ENCODE measurements around the gene RNFT2.

RNFT2 gene

GRCh38 chr12:116879509-116880212 lies 141.5 kb downstream of the RNFT2 start:
- no peak for DNase-seq (ENCODE audit: low read depth)

- DNase-seq (ENCODE audit: low read depth): no peak
These were observed 142.2 kb downstream of the RNFT2 start for GRCh38 chr12:116880213-116880816.

GRCh38 chr12:116880817-116881324 lies 142.8 kb downstream of the RNFT2 start:
- no peak for DNase-seq (ENCODE audit: low read depth)

- no peak for DNase-seq (ENCODE audit: low read depth)
These were observed 143.3 kb downstream of the RNFT2 start, which contains the start of gene HRK for GRCh38 chr12:116881325-116881876. Gene HRK (minus strand): TSS chr12:116881441. CDS start chr12:116881307, 134 bp downstream.

GRCh38 chr12:116881877-116882507 lies 143.9 kb downstream of the RNFT2 start:
- no peak for DNase-seq (ENCODE audit: low read depth)

GRCh38 chr12:116882742-116883141 lies 144.6 kb downstream of the RNFT2 start:
- no peak for DNase-seq (ENCODE audit: low read depth)

GRCh38 chr12:116884871-116885270 lies 146.8 kb downstream of the RNFT2 start:
- no peak for DNase-seq (ENCODE audit: low read depth)

GRCh38 chr12:116885491-116885890 lies 147.4 kb downstream of the RNFT2 start:
- DNase-seq (ENCODE audit: low read depth): no peak

GRCh38 chr12:116887244-116887643 lies 149.1 kb downstream of the RNFT2 start:
- no peak for DNase-seq (ENCODE audit: low read depth)

- DNase-seq (ENCODE audit: low read depth): no peak
These were observed 149.8 kb downstream of the RNFT2 start for GRCh38 chr12:116887897-116888296.

- DNase-seq (ENCODE audit: low read depth): no peak
These were observed 152.2 kb downstream of the RNFT2 start for GRCh38 chr12:116890330-116890729.

GRCh38 chr12:116891019-116891418 lies 152.9 kb downstream of the RNFT2 start:
- DNase-seq (ENCODE audit: low read depth): no peak

GRCh38 chr12:116892349-116893140 lies 154.4 kb downstream of the RNFT2 start:
- DNase-seq (ENCODE audit: low read depth): no peak

- DNase-seq (ENCODE audit: low read depth): no peak
These were observed 156.8 kb downstream of the RNFT2 start for GRCh38 chr12:116894913-116895312.

- no peak for DNase-seq (ENCODE audit: low read depth)
These were observed 158.4 kb downstream of the RNFT2 start for GRCh38 chr12:116896411-116896924.

- DNase-seq (ENCODE audit: low read depth): no peak
These were observed 159.4 kb downstream of the RNFT2 start for GRCh38 chr12:116897476-116897875.

GRCh38 chr12:116898669-116899068 lies 160.6 kb downstream of the RNFT2 start:
- DNase-seq (ENCODE audit: low read depth): no peak

- no peak for DNase-seq (ENCODE audit: low read depth)
These were observed 163.5 kb downstream of the RNFT2 start for GRCh38 chr12:116901612-116902011.
